HEK293 (cell line): ENCODE measurements around the gene TEX14.

Experiments used
- CTCF ChIA-PET: fragments of 350-600 bp; formaldehyde crosslinking; extraction: SDS; loops from one replicate; lab custom pipeline; 2021; ENCODE audit warnings: antibody characterized with exemption; lab: Yijun Ruan, JAX
- POLR2A ChIA-PET: fragments of 300-600 bp; formaldehyde crosslinking; extraction: SDS; loops from one replicate; lab custom pipeline; 2020; ENCODE audit warnings: antibody characterized with exemption, inconsistent platforms; lab: Yijun Ruan, JAX
- H3K27ac ChIP-seq: fragments of 200-500 bp; sonication (Bioruptor generic); 2 replicates; pipeline ENCODE4 v1.5.1; 2014; ENCODE audit warnings: low read depth, low read length, control low read depth, inconsistent platforms; ENCODE audit errors: extremely low read depth
- H3K36me3 ChIP-seq, 2 experiments: fragments of 200-500 bp in 1 of 2; sonication (Bioruptor generic) in 1 of 2; 1 replicate in 1 of 2; 2 replicates in 1 of 2; pipeline ENCODE4 v1.5.1; 2014 to 2017; ENCODE audit warnings: inconsistent platforms in 2 of 2, low read length in 2 of 2; ENCODE audit not compliant: control insufficient read depth in 2 of 2, insufficient read depth in 1 of 2
- H3K4me1 ChIP-seq: fragments of 200-500 bp; sonication (Bioruptor generic); 2 replicates; pipeline ENCODE4 v1.5.1; 2014; ENCODE audit warnings: mild to moderate bottlenecking, low read length, inconsistent platforms; ENCODE audit not compliant: control insufficient read depth, insufficient read depth
- H3K4me3 ChIP-seq: 2 replicates; pipeline ENCODE4 v1.5.1; 2011; ENCODE audit warnings: low read depth, mild to moderate bottlenecking, control low read depth, low read length, moderate library complexity
- H3K9me3 ChIP-seq: fragments of 200-500 bp; sonication (Bioruptor generic); 2 replicates; pipeline ENCODE4 v1.5.1; 2014; ENCODE audit warnings: low read depth, low read length, inconsistent platforms; ENCODE audit not compliant: control insufficient read depth, insufficient read depth
- GLIS1 ChIP-seq: fragments of 450-650 bp; formaldehyde crosslinking; IDR thresholded peaks from 2 replicates; pipeline ENCODE4 v1.5.1; 2016; ENCODE audit warnings: missing biosample characterization, missing genetic modification characterization
- INSM2 ChIP-seq: fragments of 450-650 bp; formaldehyde crosslinking; IDR thresholded peaks from 2 replicates; pipeline ENCODE4 v1.5.1; 2016; ENCODE audit warnings: missing biosample characterization, missing genetic modification characterization
- REST ChIP-seq: fragments of 450-650 bp; formaldehyde crosslinking; IDR thresholded peaks from 2 replicates; pipeline ENCODE4 v1.5.1; 2016; ENCODE audit warnings: missing biosample characterization, missing genetic modification characterization
- SP7 ChIP-seq: fragments of 450-650 bp; formaldehyde crosslinking; IDR thresholded peaks from 2 replicates; pipeline ENCODE4 v1.5.1; 2016; ENCODE audit warnings: missing biosample characterization, missing genetic modification characterization
- ZBTB11 ChIP-seq: fragments of 450-650 bp; formaldehyde crosslinking; conservative IDR thresholded peaks from 2 replicates; pipeline ENCODE4 v1.5.1; 2016; ENCODE audit warnings: low read depth, missing biosample characterization, missing genetic modification characterization
- ZFHX2 ChIP-seq: fragments of 450-650 bp; formaldehyde crosslinking; conservative IDR thresholded peaks from 2 replicates; pipeline ENCODE4 v1.5.1; 2016; ENCODE audit warnings: missing biosample characterization, missing genetic modification characterization
- ZNF26 ChIP-seq: fragments of 450-650 bp; formaldehyde crosslinking; IDR thresholded peaks from 2 replicates; pipeline ENCODE4 v1.5.1; 2016; ENCODE audit warnings: missing biosample characterization, missing genetic modification characterization
- ZNF747 ChIP-seq: fragments of 450-650 bp; formaldehyde crosslinking; IDR thresholded peaks from 2 replicates; pipeline ENCODE4 v1.5.1; 2016; ENCODE audit warnings: missing biosample characterization, missing genetic modification characterization
- TF ChIP-seq, protein P1 (sequence below): fragments of 450-650 bp; formaldehyde crosslinking; IDR thresholded peaks from 2 replicates; pipeline ENCODE4 v1.5.1; 2016; ENCODE audit warnings: missing biosample characterization, missing genetic modification characterization

The TEX14 gene

GRCh38 chr17:58514770-58515157 is 177.1 kb downstream of the TEX14 start:
- Histone ChIP-seq H3K4me1 (peaks cover 3% of the 10 kb centered on the region; the same call in 1 of the 2 replicates), H3K9me3 (no peaks in the 10 kb centered on the region)
- POLR2A ChIA-PET = interaction anchor here (0.8 to 2.1 kb wide), 8 partner anchors 9 to 640 kb away, joined by 3 to 26 read pairs (median 6); partner anchors contain the start of genes RNF43, SKA2 and SUPT4H1

More at GRCh38 chr17:58514770-58515157, 177.1 kb downstream of the TEX14 start:
- Histone ChIP-seq H3K27ac (no peak overlapping the region), H3K4me3 (no peak overlapping the region; the same call in 1 of the 2 replicates), H3K36me3 (peaks cover 24 to 37% of the 10 kb centered on the region in 2 experiments)
- CTCF ChIA-PET = interaction anchor here (0.5 to 2.4 kb wide), 4 partner anchors 26 to 314 kb away, joined by 3 to 9 read pairs (median 5); no protein-coding TSS in a partner anchor
- TF ChIP-seq REST (no peak), ZFHX2 (tag by site-specific recombination) (peak; percentile 54), INSM2 (no peak), ZBTB11 (0 out of 2 replicates have a peak, but pooled peaks have one; percentile 11), ZNF747 (tag by site-specific recombination) (no peak), SP7 (tag by site-specific recombination) (no peak), GLIS1 (tag by site-specific recombination) (peak; percentile 2; the same call in 1 of the 2 replicates), ZNF26 (no peak)
- TF ChIP-seq, protein P1, sequence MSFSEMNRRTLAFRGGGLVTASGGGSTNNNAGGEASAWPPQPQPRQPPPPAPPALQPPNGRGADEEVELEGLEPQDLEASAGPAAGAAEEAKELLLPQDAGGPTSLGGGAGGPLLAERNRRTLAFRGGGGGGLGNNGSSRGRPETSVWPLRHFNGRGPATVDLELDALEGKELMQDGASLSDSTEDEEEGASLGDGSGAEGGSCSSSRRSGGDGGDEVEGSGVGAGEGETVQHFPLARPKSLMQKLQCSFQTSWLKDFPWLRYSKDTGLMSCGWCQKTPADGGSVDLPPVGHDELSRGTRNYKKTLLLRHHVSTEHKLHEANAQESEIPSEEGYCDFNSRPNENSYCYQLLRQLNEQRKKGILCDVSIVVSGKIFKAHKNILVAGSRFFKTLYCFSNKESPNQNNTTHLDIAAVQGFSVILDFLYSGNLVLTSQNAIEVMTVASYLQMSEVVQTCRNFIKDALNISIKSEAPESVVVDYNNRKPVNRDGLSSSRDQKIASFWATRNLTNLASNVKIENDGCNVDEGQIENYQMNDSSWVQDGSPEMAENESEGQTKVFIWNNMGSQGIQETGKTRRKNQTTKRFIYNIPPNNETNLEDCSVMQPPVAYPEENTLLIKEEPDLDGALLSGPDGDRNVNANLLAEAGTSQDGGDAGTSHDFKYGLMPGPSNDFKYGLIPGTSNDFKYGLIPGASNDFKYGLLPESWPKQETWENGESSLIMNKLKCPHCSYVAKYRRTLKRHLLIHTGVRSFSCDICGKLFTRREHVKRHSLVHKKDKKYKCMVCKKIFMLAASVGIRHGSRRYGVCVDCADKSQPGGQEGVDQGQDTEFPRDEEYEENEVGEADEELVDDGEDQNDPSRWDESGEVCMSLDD (tag by site-specific recombination) = 0 out of 2 replicates have a peak, but pooled peaks have one; percentile 46
